DMS153 treated with DMSO at 0.1 percent for 48 hours (cell line): ENCODE data around the gene POLR2A.

Source experiments
- DNase-seq: peaks from one replicate; lab custom pipeline; 2025; ENCODE audit not compliant: unreplicated experiment; lab: John Stamatoyannopoulos, UW

Gene POLR2A

DNA sequence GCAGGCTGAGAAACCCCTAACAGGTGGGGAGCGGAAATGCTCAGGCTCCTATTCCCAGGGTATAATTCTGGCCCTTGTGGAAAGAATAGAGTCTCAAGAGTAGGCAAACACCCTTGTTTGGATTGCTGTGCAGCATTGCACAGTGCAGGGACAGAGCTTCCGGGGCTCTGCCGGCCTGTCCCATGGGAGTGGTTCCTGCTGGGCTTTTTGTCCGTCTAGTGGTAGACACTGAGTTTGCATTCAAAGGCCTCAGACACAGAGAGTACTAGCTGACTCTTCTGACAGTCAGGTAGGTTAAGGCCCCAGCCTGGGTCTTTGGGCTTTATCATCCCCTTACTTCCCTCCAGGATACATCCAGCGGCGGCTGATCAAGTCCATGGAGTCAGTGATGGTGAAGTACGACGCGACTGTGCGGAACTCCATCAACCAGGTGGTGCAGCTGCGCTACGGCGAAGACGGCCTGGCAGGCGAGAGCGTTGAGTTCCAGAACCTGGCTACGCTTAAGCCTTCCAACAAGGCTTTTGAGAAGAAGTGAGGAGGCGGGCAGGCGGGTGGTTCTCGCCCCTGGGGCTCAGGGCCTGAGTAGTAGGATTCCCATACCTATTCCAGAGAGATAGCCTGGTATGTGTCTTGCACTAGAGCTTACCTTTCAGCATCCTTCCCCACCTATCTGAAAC is 18.1 kb downstream of the POLR2A start:
- no peak for DNase-seq

DNA sequence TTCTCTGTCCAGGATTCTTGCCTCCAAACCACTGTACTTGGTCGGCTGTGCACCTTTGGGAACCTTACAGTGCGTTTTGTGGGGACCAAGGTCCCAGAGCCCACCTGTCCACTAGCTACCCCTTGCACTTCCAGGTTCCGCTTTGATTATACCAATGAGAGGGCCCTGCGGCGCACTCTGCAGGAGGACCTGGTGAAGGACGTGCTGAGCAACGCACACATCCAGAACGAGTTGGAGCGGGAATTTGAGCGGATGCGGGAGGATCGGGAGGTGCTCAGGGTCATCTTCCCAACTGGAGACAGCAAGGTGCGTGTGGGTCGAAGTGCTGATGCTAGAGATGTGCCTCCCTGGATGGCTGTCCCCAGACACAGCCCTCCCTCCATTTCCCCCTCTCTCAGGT is 18.8 kb downstream of the POLR2A start:
- DNase-seq, result no peak

DNA sequence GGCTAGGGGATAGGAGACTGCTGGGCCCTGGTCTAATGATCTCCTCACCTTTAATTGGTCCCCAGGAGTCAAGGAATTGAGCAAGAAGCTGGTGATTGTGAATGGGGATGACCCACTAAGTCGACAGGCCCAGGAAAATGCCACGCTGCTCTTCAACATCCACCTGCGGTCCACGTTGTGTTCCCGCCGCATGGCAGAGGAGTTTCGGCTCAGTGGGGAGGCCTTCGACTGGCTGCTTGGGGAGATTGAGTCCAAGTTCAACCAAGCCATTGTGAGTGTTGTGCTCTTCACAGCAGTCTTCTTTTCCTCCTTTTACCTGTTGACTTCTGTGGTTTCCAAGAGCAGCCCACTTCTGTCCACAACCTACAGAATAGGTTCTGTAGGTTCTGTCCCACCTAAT is 19.4 kb downstream of the POLR2A start:
- DNase-seq, result no peak

DNA sequence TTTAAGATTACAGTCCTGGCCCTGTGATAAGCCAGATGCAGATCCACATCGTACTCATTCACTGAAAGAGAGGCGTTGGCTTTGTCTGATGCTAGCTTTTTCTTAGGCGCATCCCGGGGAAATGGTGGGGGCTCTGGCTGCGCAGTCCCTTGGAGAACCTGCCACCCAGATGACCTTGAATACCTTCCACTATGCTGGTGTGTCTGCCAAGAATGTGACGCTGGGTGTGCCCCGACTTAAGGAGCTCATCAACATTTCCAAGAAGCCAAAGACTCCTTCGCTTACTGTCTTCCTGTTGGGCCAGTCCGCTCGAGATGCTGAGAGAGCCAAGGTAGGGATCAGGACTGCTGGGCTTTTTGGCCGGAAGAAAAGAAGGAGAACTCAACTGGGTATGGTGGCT is 24.0 kb downstream of the POLR2A start:
- DNase-seq, result no peak

DNA sequence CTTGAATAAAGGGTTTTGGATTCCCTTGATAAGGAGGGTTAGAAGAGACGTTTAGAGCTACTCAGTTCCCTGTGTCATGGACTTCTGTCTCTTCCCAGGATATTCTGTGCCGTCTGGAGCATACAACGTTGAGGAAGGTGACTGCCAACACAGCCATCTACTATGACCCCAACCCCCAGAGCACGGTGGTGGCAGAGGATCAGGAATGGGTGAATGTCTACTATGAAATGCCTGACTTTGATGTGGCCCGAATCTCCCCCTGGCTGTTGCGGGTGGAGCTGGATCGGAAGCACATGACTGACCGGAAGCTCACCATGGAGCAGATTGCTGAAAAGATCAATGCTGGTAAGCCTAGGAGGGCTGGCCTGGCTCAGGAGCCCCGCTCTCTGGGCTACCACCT is 24.7 kb downstream of the POLR2A start:
- DNase-seq, result no peak

DNA sequence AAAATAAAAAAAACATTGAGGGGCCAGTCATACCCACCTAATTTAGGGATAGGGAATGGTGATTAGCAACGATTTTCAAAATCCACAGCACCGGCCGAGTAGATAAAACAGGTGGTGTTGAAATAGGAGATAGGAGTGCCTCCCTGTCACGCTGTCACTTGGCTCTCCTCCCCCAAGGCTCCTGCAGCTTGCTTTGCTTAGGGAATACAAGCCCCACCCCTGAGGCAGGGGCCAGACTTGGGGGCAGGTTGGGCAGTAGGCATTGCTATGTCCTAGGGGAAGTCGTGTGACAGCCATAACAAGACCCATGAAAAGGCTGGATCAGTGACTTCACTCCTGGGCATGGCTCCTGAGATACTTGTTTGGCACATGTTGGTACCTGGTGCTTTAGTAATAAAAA is 25.8 kb downstream of the POLR2A start:
- DNase-seq, result no peak

DNA sequence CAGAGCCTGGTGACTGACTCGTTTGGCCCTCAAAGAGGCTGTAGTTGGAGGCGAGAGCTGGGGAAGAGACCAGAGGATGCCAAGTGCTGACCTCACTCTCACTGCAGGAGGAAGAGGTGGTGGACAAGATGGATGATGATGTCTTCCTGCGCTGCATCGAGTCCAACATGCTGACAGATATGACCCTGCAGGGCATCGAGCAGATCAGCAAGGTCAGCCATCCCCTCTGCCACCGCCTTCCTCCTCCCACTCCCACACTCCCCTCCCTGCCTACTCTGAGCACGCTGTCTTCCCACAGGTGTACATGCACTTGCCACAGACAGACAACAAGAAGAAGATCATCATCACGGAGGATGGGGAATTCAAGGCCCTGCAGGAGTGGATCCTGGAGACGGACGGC is 26.9 kb downstream of the POLR2A start:
- DNase-seq, result no peak

DNA sequence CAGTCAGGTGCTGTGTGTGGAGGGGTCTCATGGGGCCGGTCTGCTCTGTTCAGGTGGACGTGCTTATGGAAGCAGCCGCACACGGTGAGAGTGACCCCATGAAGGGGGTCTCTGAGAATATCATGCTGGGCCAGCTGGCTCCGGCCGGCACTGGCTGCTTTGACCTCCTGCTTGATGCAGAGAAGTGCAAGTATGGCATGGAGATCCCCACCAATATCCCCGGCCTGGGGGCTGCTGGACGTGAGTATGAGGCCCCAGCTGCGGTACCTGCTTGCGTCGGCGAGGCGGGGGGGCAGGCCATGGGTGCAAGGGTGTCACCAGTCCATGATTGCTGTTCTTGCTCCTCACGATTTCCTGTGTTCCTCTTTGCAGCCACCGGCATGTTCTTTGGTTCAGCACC is 27.9 kb downstream of the POLR2A start:
- DNase-seq, result no peak

DNA sequence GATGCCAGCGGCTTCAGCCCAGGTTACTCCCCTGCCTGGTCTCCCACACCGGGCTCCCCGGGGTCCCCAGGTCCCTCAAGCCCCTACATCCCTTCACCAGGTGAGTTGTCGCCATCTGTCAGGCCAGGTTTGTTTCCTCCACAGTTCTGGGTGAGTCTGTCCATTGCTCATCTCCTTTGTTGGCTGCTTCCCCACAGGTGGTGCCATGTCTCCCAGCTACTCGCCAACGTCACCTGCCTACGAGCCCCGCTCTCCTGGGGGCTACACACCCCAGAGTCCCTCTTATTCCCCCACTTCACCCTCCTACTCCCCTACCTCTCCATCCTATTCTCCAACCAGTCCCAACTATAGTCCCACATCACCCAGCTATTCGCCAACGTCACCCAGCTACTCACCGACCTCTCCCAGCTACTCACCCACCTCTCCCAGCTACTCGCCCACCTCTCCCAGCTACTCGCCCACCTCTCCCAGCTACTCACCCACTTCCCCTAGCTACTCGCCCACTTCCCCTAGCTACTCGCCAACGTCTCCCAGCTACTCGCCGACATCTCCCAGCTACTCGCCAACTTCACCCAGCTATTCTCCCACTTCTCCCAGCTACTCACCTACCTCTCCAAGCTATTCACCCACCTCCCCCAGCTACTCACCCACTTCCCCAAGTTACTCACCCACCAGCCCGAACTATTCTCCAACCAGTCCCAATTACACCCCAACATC is 28.8 kb downstream of the POLR2A start:
- no peak for DNase-seq

DNA sequence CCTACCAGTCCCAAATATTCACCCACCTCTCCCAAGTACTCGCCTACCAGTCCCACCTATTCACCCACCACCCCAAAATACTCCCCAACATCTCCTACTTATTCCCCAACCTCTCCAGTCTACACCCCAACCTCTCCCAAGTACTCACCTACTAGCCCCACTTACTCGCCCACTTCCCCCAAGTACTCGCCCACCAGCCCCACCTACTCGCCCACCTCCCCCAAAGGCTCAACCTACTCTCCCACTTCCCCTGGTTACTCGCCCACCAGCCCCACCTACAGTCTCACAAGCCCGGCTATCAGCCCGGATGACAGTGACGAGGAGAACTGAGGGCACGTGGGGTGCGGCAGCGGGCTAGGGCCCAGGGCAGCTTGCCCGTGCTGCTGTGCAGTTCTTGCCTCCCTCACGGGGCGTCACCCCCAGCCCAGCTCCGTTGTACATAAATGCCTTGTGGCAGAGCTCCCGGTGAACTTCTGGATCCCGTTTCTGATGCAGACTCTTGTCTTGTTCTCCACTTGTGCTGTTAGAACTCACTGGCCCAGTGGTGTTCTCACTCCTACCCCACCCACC is 29.8 kb downstream of the POLR2A start:
- DNase-seq, result no peak

DNA sequence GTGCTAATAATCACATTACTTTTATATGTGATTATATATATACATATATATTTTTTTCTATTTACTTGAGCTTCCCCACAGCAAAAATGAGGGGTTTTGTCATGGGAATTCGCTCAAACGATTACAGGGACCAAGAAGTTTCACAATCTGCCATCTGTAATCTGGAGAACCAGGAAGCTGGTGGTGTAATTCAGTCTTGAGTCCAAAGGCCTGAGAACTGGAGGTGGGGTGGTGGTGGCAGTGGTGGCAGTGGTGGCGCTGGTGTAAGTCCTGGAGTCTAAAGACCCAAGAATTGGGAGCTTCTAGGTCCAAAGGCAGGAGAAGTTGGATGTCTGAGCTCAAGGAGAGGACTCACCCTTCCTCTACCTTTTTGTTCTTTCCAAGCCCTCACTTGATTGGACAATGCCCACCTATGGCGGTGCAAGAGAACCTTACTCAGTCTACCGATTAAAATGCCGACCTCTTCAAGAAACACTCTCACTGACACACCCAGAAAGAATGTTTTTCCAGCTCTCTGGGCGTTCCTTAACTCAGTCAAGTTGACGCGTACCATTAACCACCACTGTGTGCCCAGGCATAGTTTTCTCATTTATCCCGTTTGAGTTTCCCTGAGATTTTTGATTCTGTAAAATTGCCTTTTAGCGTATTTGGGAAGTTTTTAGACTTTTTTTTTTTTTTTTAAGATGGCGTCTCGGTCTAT is 31.9 kb downstream of the POLR2A start:
- no peak for DNase-seq

DNA sequence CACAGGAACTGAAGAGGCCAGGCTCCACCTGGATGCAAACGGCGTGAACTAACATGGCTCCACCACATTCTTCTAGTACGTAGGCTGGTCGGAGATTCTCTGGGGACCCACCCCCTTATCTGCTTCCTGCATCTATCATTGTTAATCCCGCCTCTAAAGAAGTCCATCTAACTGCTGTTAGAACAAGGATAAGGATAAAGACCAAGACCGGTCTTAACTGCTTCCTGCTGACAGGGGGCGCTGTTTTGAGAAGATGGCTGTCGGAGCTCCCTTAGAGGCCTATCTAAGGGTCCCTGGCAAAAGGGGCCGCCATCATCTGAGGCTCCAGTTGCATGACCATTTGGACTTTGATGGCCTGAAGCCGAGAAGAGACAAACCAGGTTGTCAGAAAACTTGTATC is 38.9 kb downstream of the POLR2A start:
- DNase-seq, result no peak

DNA sequence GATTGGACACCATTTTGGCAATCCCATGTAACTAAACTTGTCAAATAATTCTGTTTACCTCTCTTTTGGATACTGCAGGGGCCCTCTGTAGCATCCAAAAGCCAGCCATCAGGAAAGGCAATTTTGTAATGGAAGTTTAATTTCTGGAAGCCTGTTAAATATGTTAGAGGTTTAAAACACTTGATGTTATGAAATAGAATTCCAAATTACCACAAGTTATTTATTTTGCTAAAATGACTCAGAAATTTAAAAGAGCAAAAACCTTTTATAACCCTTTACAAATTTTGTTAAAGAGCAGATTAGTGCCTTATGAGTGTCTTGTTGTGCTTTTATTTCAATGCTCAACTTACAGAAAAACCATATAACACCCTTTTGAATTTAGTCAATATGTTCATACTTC is 44.7 kb downstream of the POLR2A start:
- no peak for DNase-seq

DNA sequence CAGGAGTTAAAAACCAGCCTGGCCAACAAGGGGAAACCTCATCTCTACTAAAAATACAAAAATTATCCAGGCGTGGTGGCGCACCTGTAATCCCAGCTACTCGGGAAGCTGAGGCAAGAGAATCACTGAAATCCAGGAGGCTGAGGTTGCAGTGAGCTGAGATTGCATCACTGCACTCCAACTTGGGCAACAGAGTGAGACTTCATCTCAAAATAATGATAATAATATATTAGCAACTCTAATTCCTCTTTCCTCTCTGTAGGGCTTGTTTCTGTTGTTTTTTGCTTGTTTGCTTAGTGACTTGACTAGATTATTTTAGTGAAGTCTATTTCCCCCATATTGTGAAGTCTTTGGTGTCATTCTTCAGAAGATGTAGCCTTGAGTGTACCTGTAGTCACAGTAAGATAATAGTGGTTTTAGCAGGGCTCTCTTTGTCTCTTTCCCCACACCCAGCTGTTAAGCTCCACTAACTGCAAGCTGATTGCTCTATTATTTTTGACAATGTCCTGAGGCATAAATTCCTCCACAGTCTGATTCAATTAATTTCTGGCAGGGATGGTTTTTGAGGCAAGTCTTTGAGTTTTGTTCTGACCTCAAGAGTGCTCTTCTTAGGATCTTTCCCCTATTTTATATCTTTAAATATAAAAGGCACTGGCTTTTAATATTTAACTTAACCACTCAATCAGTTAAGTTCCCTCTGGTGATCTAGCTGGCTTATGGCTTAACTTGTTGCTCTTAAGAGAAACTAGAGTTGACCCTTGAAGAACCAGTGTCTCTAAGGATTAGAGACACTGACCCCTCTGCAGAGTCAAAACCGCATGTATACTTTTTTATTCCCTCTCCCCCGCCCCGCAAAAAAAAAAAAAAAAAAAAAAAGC is 46.1 kb downstream of the POLR2A start:
- DNase-seq, result no peak

DNA sequence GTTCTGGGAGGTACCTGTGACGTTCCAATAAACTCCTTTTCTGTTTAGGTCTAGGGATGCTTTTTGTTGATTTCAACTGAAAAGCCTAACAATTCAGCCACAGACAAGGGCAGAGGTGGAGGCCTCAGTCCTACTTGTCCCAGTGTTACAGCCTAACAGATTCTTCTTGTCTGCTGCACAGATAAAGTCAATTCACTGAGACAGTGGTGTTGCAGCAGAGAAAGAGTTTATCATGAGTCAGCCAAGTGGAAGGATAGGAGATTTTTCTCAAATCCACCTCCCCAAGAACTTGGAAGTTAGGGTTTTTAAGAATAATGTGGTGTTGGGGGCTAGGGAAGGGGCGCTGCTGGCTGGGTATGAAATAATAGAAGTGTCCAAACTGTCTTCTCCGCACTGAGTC is 53.9 kb downstream of the POLR2A start:
- DNase-seq, result no peak

DNA sequence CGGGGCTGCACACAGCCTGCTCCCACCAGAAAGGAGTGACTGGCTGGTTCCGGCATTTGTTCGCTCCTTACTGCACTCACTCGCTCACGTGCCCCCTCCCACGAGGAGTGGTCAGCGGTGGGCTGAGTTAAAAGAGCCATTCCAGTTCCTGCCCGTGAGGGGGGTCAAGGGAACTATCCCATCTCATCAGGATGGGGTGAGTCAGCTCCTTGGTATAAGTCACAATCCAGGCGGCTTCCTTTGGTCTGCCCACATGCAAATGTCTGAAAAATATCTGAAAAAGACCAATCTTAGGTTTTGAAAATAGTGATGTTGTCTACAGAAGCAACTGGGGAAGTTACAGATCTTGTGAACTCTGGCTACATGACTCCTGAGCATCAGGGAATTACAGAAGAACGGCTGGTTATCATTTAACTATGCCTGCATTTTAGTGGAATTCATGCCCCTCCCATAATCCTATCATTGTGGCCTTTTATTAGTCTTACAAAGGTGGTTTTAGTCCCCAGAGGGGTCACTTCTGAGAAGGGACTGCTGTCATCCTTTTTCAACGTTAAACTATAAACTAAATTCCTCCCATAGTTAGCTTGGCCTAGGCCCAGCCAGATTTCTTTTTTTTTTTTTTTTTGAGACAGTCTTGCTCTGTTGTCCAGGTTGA is 54.9 kb downstream of the POLR2A start:
- no peak for DNase-seq

DNA sequence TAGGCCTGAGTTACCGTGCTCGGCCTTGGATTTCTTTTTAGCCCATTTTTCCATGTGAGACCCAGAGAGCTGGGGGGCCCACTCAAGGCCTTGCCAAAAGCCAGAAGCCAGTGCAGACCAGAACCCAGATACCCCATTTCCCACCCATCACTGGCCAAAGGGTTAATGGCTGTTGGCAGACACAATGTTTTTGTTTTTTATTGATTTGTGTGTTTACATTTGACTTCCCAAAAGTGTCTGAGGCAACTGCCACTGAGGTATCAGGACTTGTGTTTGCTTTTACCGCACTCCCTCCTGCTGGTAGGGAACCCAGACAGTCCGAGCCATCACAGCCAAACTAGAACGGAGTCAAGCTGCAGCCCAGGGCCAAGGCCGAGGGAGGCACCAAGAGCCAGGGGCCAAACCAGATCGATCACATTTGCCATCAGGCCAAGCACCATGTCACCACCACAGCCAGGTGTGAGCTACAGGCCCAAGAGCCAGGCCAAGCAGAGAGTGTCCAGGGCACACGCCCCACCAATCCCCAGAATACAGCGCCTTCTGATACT is 57.0 kb downstream of the POLR2A start:
- DNase-seq, result no peak

DNA sequence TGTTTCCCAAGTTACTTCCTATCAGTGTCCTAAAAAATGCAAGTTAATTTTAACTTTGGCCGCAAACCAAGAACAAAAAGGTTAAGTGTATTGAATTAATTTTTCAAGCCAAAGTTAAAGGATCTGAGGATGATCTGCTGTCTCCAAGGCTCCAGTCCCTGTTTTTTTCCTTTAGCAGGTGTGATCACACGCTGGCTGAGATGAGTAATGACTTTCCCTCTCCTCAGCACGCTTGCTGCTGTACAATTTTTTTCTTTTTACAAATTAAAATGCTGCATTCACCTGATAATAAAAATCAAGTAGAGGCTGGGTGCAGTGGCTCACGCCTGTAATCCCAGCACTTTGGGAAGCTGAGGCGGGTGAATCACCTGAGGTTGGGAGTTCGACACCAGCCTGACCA is 60.7 kb downstream of the POLR2A start:
- DNase-seq, result no peak

DNA sequence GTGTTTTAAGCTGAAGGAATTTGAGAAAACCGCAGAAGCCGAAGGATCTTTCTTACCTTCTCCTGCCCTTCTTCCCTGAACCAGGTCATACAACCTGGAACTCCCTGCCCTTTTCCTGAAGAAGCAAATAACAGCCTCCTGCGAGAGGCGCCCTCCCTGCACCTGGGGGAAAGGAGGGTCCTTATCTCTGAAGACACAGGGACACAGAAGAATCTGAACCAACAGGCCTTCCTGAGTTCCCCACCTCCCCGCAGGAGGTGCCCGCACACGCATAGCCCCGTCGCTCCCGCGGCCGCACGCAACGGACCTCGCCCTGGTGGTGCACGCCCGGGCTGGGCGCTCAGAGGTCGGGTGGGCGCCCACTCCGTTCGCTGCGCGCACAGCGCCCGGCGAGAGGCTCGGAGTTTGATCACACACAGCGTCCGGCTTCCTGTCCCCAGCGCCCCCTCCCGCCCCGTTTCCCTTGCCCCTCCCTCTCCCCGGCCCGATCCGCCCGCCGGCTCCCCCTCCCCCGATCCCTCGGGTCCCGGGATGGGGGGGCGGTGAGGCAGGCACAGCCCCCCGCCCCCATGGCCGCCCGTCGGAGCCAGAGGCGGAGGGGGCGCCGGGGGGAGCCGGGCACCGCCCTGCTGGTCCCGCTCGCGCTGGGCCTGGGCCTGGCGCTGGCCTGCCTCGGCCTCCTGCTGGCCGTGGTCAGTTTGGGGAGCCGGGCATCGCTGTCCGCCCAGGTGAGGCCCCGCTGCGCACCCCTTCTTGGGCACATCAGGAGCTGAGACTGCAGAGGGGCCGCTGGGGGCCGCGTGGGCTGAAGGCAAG is 64.6 kb downstream of the POLR2A start, which contains the start of gene TNFSF12:
Gene TNFSF12, plus strand, starts transcription at position 474 of the 816 bp plus-strand sequence. Its CDS starts 96 bp downstream, at position 570.
- no peak for DNase-seq
